ENCODE data around the gene ABCC8.

GRCh38 chr11:17430616-17431015, 46.0 kb downstream of the ABCC8 start:
- no peak for TF ChIP-seq CTCF (IDR thresholded peaks at IDR 0.05)
- TF ChIP-seq ZNF219 (CRISPR knock-in tag; IDR thresholded peaks at IDR 0.05; ENCODE audit: borderline replicate concordance), result no peak
- TF ChIP-seq CDX4 (CRISPR knock-in tag; IDR thresholded peaks at IDR 0.05; ENCODE audit: borderline replicate concordance), result no peak
- no peak for TF ChIP-seq SP1 (CRISPR knock-in tag; conservative IDR thresholded peaks at IDR 0.05)
- no peak for TF ChIP-seq ZNF232 (CRISPR knock-in tag; IDR thresholded peaks at IDR 0.05)

Data from WTC11 (cell line).